Measurements from ENCODE around the gene LSM2.

DNA sequence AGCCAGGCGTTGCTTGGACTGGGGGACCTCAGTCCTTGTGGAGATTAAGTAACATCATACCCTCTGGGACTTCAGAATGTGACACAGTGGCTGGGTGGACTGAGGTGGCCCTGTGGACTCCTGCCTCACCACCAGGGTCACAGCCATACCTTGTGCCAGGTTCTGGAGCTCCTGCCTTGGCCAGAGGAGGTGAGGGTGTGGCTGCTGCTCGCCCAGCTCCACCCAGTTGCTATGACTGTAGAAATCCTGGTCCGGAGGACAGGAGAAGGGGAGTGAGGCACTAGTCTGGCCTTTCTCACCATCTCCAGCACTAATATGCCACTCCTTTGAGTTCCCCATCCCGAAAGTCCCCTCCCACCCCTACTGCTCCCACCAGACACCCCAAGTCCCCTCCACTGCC, 31.6 kb downstream of the LSM2 start:
- TF ChIP-seq, protein P1, sequence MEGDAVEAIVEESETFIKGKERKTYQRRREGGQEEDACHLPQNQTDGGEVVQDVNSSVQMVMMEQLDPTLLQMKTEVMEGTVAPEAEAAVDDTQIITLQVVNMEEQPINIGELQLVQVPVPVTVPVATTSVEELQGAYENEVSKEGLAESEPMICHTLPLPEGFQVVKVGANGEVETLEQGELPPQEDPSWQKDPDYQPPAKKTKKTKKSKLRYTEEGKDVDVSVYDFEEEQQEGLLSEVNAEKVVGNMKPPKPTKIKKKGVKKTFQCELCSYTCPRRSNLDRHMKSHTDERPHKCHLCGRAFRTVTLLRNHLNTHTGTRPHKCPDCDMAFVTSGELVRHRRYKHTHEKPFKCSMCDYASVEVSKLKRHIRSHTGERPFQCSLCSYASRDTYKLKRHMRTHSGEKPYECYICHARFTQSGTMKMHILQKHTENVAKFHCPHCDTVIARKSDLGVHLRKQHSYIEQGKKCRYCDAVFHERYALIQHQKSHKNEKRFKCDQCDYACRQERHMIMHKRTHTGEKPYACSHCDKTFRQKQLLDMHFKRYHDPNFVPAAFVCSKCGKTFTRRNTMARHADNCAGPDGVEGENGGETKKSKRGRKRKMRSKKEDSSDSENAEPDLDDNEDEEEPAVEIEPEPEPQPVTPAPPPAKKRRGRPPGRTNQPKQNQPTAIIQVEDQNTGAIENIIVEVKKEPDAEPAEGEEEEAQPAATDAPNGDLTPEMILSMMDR (IDR thresholded peaks at IDR 0.05; ENCODE audit: low read depth, low read length), result no peak
- no peak for TF ChIP-seq EZH2phosphoT487 (IDR thresholded peaks at IDR 0.05; ENCODE audit: low read depth)
